Measurements from ENCODE around the gene CHCHD3.
"Not testable (repeated sequence)": the region's sequence is repeated elsewhere in the genome, so short reads cannot be mapped to it uniquely, and the experiment has no call there.

Gene CHCHD3

GRCh38 chr7:132897093-132897687 is 184.7 kb downstream of the CHCHD3 start:
- no peak for TF ChIP-seq CTCF (IDR thresholded peaks at IDR 0.05; ENCODE audit: control insufficient read depth, extremely low read depth, insufficient read depth)
- no peak overlapping the region for H3K4me3 ChIP-seq (ENCODE audit: low read depth, low read length)
- DNase-seq (ENCODE audit: low read depth), result no peak

GRCh38 chr7:132895231-132895630 is 186.7 kb downstream of the CHCHD3 start:
- no peak for DNase-seq (ENCODE audit: low read depth)
- no peak overlapping the region for H3K4me3 ChIP-seq (ENCODE audit: low read depth, low read length)
- TF ChIP-seq CTCF (IDR thresholded peaks at IDR 0.05; ENCODE audit: control insufficient read depth, extremely low read depth, insufficient read depth), result no peak

GRCh38 chr7:132893560-132893959 is 188.3 kb downstream of the CHCHD3 start:
- TF ChIP-seq CTCF (IDR thresholded peaks at IDR 0.05; ENCODE audit: control insufficient read depth, extremely low read depth, insufficient read depth), result no peak
- no peak overlapping the region for H3K4me3 ChIP-seq (ENCODE audit: low read depth, low read length)
- DNase-seq (ENCODE audit: low read depth), result no peak

GRCh38 chr7:132892744-132893143 is 189.1 kb downstream of the CHCHD3 start:
- not testable (repeated sequence) for H3K4me3 ChIP-seq (ENCODE audit: low read depth, low read length); DNase-seq (ENCODE audit: low read depth)

GRCh38 chr7:132891554-132891953 is 190.3 kb downstream of the CHCHD3 start:
- no peak for DNase-seq (ENCODE audit: low read depth)
- H3K4me3 ChIP-seq (ENCODE audit: low read depth, low read length), result no peak overlapping the region
- no peak for TF ChIP-seq CTCF (IDR thresholded peaks at IDR 0.05; ENCODE audit: control insufficient read depth, extremely low read depth, insufficient read depth)

- TF ChIP-seq CTCF (IDR thresholded peaks at IDR 0.05; ENCODE audit: control insufficient read depth, extremely low read depth, insufficient read depth), result no peak
- no peak overlapping the region for H3K4me3 ChIP-seq (ENCODE audit: low read depth, low read length)
- DNase-seq (ENCODE audit: low read depth), result no peak
Measured at GRCh38 chr7:132882714-132883428, 199.0 kb downstream of the CHCHD3 start.

GRCh38 chr7:132881317-132881716 is 200.6 kb downstream of the CHCHD3 start:
- no peak overlapping the region for H3K4me3 ChIP-seq (ENCODE audit: low read depth, low read length)
- DNase-seq (ENCODE audit: low read depth), result no peak

More at GRCh38 chr7:132881317-132881716, 200.6 kb downstream of the CHCHD3 start:
- no peak for TF ChIP-seq CTCF (IDR thresholded peaks at IDR 0.05; ENCODE audit: control insufficient read depth, extremely low read depth, insufficient read depth)

Data from LNCaP clone FGC (cell line).